ENCODE measurements around the gene IPO13. TPM values are rescaled to one million over a fixed set of nuclear protein-coding genes. Genes with fewer than 3 reads are reported as not detected.
A peak's percentile ranks its signal among the peaks of the same experiment; 100 is the strongest.

IPO13 gene
- total RNA-seq, 1 donor from 2014 or later, result 39.2 TPM

DNA sequence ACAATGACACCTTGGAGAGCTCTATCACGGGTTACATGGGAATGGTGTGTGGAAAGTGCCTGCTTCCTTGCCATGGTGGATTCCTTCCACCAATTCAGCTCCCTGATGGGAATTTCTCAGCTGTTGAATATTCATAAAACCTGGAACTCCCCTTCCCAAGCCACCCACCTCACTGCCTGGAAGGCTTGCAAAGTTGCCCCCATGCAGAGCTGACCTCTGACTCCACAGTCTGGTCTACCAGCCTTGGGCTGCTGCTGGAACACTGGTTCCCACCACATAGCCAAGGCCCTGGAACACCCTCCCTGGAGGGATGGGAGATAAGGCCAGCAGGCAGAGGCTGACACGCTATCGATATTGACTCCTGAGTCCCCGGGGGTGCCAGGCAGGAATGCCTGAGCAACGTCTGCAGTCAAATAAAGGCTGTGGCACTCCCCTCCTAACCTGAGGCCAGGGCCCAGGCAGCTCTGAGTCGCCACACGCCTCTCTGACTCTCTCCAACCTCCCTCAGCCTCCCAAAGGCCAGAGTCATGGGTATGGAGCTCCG lies 53.4 kb downstream of the IPO13 start:
- peaks cover 2% of the 10 kb centered on the region for H3K4me1 Mint-ChIP-seq (ENCODE audit: low read depth)
- no peaks in the 10 kb centered on the region for H3K27me3 Mint-ChIP-seq (ENCODE audit: low read depth)
- H3K4me3 Mint-ChIP-seq (ENCODE audit: unreplicated experiment), result no peak overlapping the region
- no peak for DNase-seq (ENCODE audit: low spot score)
- H3K36me3 Mint-ChIP-seq (ENCODE audit: low read depth), result peaks cover 7% of the 10 kb centered on the region
- TF ChIP-seq, protein P1, sequence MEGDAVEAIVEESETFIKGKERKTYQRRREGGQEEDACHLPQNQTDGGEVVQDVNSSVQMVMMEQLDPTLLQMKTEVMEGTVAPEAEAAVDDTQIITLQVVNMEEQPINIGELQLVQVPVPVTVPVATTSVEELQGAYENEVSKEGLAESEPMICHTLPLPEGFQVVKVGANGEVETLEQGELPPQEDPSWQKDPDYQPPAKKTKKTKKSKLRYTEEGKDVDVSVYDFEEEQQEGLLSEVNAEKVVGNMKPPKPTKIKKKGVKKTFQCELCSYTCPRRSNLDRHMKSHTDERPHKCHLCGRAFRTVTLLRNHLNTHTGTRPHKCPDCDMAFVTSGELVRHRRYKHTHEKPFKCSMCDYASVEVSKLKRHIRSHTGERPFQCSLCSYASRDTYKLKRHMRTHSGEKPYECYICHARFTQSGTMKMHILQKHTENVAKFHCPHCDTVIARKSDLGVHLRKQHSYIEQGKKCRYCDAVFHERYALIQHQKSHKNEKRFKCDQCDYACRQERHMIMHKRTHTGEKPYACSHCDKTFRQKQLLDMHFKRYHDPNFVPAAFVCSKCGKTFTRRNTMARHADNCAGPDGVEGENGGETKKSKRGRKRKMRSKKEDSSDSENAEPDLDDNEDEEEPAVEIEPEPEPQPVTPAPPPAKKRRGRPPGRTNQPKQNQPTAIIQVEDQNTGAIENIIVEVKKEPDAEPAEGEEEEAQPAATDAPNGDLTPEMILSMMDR (IDR thresholded peaks at IDR 0.05), result no peak
- H3K27ac Mint-ChIP-seq (ENCODE audit: unreplicated experiment), result no peak overlapping the region
- H3K9me3 Mint-ChIP-seq (ENCODE audit: low read depth), result no peaks in the 10 kb centered on the region

DNA sequence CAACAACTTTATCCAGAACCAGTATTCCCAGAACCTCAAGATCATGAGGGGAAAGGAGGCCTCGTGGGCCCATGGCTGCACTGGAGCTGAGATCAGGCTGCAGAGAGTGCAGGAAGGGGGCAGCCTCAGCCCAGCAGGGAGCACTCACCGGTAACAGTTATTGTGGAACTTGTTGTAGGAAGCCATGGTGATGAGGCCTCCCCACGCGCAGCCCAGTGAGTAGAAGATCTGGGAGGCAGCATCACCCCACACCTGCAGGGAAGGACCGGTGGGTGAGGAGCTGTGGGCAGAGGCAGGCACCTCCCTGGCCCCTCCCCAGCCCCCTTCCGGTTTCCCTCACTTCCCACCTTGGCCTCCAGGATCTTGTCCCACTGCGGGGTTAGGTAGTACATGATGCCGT lies 55.4 kb downstream of the IPO13 start:
- Mint-ChIP-seq H3K36me3 (ENCODE audit: low read depth) (peaks cover 9% of the 10 kb centered on the region), H3K9me3 (ENCODE audit: low read depth) (no peaks in the 10 kb centered on the region), H3K27me3 (ENCODE audit: low read depth) (no peaks in the 10 kb centered on the region), H3K4me3 (ENCODE audit: unreplicated experiment) (no peak overlapping the region), H3K27ac (ENCODE audit: unreplicated experiment) (no peak overlapping the region), H3K4me1 (ENCODE audit: low read depth) (no peaks in the 10 kb centered on the region)
- DNase-seq (ENCODE audit: low spot score), result no peak
- TF ChIP-seq, protein P1 (IDR thresholded peaks at IDR 0.05), result no peak

DNA sequence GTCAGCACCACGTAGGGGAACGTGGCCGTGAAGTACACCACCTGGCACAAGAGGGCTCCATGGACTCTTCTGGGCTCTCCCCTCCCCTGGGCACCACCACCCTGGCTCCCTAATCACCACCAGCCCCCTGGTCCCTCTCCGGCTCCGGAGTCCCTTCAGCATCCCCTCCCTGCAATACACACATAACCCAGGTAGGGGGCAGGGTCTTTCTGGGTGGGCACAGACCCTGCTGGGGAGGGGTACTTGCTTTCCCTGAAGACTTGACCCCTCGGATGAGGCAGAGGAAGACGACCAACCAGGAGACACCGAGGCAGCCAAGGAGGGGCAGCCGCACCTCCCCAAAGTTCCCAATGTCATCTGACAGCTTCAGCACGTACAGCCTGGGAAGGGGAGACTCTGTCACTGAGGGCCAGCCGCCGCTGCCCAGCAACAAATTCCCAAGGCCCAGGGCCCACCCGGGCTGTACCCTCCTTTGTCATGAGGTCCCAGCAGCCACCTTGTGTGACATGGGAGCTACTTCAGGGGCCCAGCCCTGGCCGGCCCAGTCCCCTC lies 55.9 kb downstream of the IPO13 start:
- Mint-ChIP-seq H3K4me3 (ENCODE audit: unreplicated experiment) (no peak overlapping the region), H3K9me3 (ENCODE audit: low read depth) (no peaks in the 10 kb centered on the region), H3K36me3 (ENCODE audit: low read depth) (peaks cover 9% of the 10 kb centered on the region), H3K4me1 (ENCODE audit: low read depth) (no peaks in the 10 kb centered on the region), H3K27me3 (ENCODE audit: low read depth) (no peaks in the 10 kb centered on the region), H3K27ac (ENCODE audit: unreplicated experiment) (no peak overlapping the region)
- DNase-seq (ENCODE audit: low spot score), result no peak
- TF ChIP-seq, protein P1 (IDR thresholded peaks at IDR 0.05), result peak; percentile 55

- peaks cover 7% of the 10 kb centered on the region for H3K36me3 Mint-ChIP-seq (ENCODE audit: low read depth)
- H3K9me3 Mint-ChIP-seq (ENCODE audit: low read depth), result no peaks in the 10 kb centered on the region
- H3K4me1 Mint-ChIP-seq (ENCODE audit: low read depth), result peaks cover 8% of the 10 kb centered on the region
- no peaks in the 10 kb centered on the region for H3K27me3 Mint-ChIP-seq (ENCODE audit: low read depth)
- H3K4me3 Mint-ChIP-seq (ENCODE audit: unreplicated experiment), result no peak overlapping the region
- DNase-seq (ENCODE audit: low spot score), result no peak
- TF ChIP-seq, protein P1 (IDR thresholded peaks at IDR 0.05), result no peak
- no peak overlapping the region for H3K27ac Mint-ChIP-seq (ENCODE audit: unreplicated experiment)
These were observed 61.5 kb downstream of the IPO13 start for GRCh38 chr1:44008259-44008658.

GRCh38 chr1:44010935-44011471 lies 64.3 kb downstream of the IPO13 start:
- H3K4me1 Mint-ChIP-seq (ENCODE audit: low read depth), result peaks cover 21% of the 10 kb centered on the region
- H3K9me3 Mint-ChIP-seq (ENCODE audit: low read depth), result no peaks in the 10 kb centered on the region
- peaks cover 7% of the 10 kb centered on the region for H3K36me3 Mint-ChIP-seq (ENCODE audit: low read depth)
- TF ChIP-seq, protein P1 (IDR thresholded peaks at IDR 0.05), result no peak
- H3K4me3 Mint-ChIP-seq (ENCODE audit: unreplicated experiment), result no peak overlapping the region
- no peaks in the 10 kb centered on the region for H3K27me3 Mint-ChIP-seq (ENCODE audit: low read depth)
- no peak for DNase-seq (ENCODE audit: low spot score)
- no peak overlapping the region for H3K27ac Mint-ChIP-seq (ENCODE audit: unreplicated experiment)

Measured in chondrocyte (in vitro differentiated cells).